ENCODE results near the gene MLH1. TPM values are rescaled to one million over a fixed set of nuclear protein-coding genes. Genes with fewer than 3 reads are reported as not detected.

Gene MLH1
- total and polyA plus RNA-seq, 10 of the 15 experiments (the other 5 are each of a cell fraction or from before 2014, with no cell fraction given) = 58.6 to 109 (median 81.4) TPM

GRCh38 chr3:36969540-36970432 lies 23.5 kb upstream of the MLH1 start (continued):
- TF ChIP-seq ZZZ3 (IDR thresholded peaks at IDR 0.05; ENCODE audit: control insufficient read depth, insufficient read length, low read depth) (no peak), SMAD5 (IDR thresholded peaks at IDR 0.05; ENCODE audit: low read depth) (no peak), SREBF2 (IDR thresholded peaks at IDR 0.05; ENCODE audit: low read length) (no peak), PAX5 (IDR thresholded peaks at IDR 0.05; ENCODE audit: borderline replicate concordance, low read depth, low read length) (no peak), NR2C2 (IDR thresholded peaks at IDR 0.05; ENCODE audit: borderline replicate concordance, control insufficient read depth, insufficient read length, low read depth) (no peak)

- H3K79me2 ChIP-seq (ENCODE audit: control insufficient read depth, insufficient read depth, low read length) = no peaks in the 10 kb centered on the region
- H3K27me3 ChIP-seq (replicated peaks in 1 of 2; ENCODE audit: control insufficient read depth in 2 of 2, insufficient read depth in 2 of 2, low read length in 1 of 2) = no peaks in the 10 kb centered on the region
- H3K9me3 ChIP-seq (replicated peaks; ENCODE audit: control insufficient read depth, insufficient read depth, low read length) = no peaks in the 10 kb centered on the region
- BruUV-seq (replicated peaks) = no TSS peak
- H2AFZ ChIP-seq (ENCODE audit: control insufficient read depth, low read depth, low read length) = no peak overlapping the region
- no peak overlapping the region for H3K4me2 ChIP-seq (ENCODE audit: control insufficient read depth, insufficient read depth)
- intact Hi-C loops (cut with micrococcal nuclease; ENCODE audit: unreplicated experiment) = no loop called here
- in situ Hi-C loops (cut with MboI) = no loop called here
- SMC1A ChIA-PET (ENCODE audit: uncharacterized antibody, unreplicated experiment) = interaction anchor here (1.1 to 5.1 kb wide), 3 partner anchors 14 to 18 kb away, joined by 3 to 34 read pairs (median 8); no protein-coding TSS in a partner anchor
- no peaks in the 10 kb centered on the region for H3K36me3 ChIP-seq (ENCODE audit: control insufficient read depth in 2 of 2, insufficient read depth in 2 of 2, low read length in 1 of 2)
- H3K4me3 ChIP-seq = no peak overlapping the region
- RAD21 ChIA-PET (ENCODE audit: unreplicated experiment) = no interaction called here
- CTCF ChIA-PET = interaction anchor here (3.0 kb wide), 1 partner anchor 14 kb away, joined by 14 read pairs; no protein-coding TSS in a partner anchor
- H4K20me1 ChIP-seq (ENCODE audit: control insufficient read depth, insufficient read depth) = no peaks in the 10 kb centered on the region
- no peak overlapping the region for H3K27ac ChIP-seq (ENCODE audit: control insufficient read depth, insufficient read depth)
- 97% methylated on average over 2 of the region's 2 CpGs for WGBS (ENCODE audit: insufficient coverage, insufficient replicate concordance, low lambda C conversion rate, missing lambda C conversion rate)
- POLR2A ChIA-PET = no interaction called here
- no peak for DNase-seq (ENCODE audit: low read depth, low spot score)
- H3K4me1 ChIP-seq (ENCODE audit: control insufficient read depth, insufficient read depth, low read length) = peaks cover 9% of the 10 kb centered on the region
- no peak overlapping the region for H3K9ac ChIP-seq (ENCODE audit: control insufficient read depth, insufficient read depth, low read length)
- ATAC-seq = no peak
- FAIRE-seq = no peak
- TF ChIP-seq CBX3 (IDR thresholded peaks at IDR 0.05; ENCODE audit: borderline replicate concordance, low read depth) (no peak), IRF4 (IDR thresholded peaks at IDR 0.05; ENCODE audit: low read depth, low read length) (no peak), SMARCA5 (IDR thresholded peaks at IDR 0.05) (no peak), CHD2 (IDR thresholded peaks at IDR 0.05; ENCODE audit: borderline replicate concordance, low read depth, low read length) (no peak), RELA (IDR thresholded peaks at IDR 0.05; ENCODE audit: borderline replicate concordance, partially characterized antibody) (no peak), MTA2 (IDR thresholded peaks at IDR 0.05; ENCODE audit: low read depth) (no peak), ZNF217 (IDR thresholded peaks at IDR 0.05) (no peak), E2F4 (IDR thresholded peaks at IDR 0.05; ENCODE audit: low read depth, low read length) (no peak)
- TF ChIP-seq, protein P1, sequence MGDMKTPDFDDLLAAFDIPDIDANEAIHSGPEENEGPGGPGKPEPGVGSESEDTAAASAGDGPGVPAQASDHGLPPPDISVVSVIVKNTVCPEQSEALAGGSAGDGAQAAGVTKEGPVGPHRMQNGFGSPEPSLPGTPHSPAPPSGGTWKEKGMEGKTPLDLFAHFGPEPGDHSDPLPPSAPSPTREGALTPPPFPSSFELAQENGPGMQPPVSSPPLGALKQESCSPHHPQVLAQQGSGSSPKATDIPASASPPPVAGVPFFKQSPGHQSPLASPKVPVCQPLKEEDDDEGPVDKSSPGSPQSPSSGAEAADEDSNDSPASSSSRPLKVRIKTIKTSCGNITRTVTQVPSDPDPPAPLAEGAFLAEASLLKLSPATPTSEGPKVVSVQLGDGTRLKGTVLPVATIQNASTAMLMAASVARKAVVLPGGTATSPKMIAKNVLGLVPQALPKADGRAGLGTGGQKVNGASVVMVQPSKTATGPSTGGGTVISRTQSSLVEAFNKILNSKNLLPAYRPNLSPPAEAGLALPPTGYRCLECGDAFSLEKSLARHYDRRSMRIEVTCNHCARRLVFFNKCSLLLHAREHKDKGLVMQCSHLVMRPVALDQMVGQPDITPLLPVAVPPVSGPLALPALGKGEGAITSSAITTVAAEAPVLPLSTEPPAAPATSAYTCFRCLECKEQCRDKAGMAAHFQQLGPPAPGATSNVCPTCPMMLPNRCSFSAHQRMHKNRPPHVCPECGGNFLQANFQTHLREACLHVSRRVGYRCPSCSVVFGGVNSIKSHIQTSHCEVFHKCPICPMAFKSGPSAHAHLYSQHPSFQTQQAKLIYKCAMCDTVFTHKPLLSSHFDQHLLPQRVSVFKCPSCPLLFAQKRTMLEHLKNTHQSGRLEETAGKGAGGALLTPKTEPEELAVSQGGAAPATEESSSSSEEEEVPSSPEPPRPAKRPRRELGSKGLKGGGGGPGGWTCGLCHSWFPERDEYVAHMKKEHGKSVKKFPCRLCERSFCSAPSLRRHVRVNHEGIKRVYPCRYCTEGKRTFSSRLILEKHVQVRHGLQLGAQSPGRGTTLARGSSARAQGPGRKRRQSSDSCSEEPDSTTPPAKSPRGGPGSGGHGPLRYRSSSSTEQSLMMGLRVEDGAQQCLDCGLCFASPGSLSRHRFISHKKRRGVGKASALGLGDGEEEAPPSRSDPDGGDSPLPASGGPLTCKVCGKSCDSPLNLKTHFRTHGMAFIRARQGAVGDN (IDR thresholded peaks at IDR 0.05) = no peak
- TF ChIP-seq, protein P2, sequence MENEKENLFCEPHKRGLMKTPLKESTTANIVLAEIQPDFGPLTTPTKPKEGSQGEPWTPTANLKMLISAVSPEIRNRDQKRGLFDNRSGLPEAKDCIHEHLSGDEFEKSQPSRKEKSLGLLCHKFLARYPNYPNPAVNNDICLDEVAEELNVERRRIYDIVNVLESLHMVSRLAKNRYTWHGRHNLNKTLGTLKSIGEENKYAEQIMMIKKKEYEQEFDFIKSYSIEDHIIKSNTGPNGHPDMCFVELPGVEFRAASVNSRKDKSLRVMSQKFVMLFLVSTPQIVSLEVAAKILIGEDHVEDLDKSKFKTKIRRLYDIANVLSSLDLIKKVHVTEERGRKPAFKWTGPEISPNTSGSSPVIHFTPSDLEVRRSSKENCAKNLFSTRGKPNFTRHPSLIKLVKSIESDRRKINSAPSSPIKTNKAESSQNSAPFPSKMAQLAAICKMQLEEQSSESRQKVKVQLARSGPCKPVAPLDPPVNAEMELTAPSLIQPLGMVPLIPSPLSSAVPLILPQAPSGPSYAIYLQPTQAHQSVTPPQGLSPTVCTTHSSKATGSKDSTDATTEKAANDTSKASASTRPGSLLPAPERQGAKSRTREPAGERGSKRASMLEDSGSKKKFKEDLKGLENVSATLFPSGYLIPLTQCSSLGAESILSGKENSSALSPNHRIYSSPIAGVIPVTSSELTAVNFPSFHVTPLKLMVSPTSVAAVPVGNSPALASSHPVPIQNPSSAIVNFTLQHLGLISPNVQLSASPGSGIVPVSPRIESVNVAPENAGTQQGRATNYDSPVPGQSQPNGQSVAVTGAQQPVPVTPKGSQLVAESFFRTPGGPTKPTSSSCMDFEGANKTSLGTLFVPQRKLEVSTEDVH (IDR thresholded peaks at IDR 0.05; ENCODE audit: low read depth, partially characterized antibody) = no peak
Observed at GRCh38 chr3:36972163-36972562, 21.2 kb upstream of the MLH1 start.

All from GM12878 (cell line).